ENCODE results near the gene UBE2O. TPM values are rescaled to one million over a fixed set of nuclear protein-coding genes. Genes with fewer than 3 reads are reported as not detected.
A peak's percentile ranks its signal among the peaks of the same experiment; 100 is the strongest.

Gene UBE2O
- total and polyA plus RNA-seq, 7 experiments from 2014 or later, result 8.7 to 50.8 (median 39.2) TPM

GRCh38 chr17:76402711-76403110 lies 50.2 kb downstream of the UBE2O start:
- H3K27me3 Mint-ChIP-seq, result no peaks in the 10 kb centered on the region
- no peak overlapping the region for H3K4me3 ChIP-seq (ENCODE audit: low read length)
- no peak overlapping the region for H3K4me3 Mint-ChIP-seq
- no peaks in the 10 kb centered on the region for H3K9me3 Mint-ChIP-seq
- peak overlapping the region in 4 of 9 donors; percentile 17 to 53 (median 34) for H3K27ac Mint-ChIP-seq
- peaks cover 11 to 61% (median 24%) of the 10 kb centered on the region in 5 donors for H3K36me3 Mint-ChIP-seq
- no peaks in the 10 kb centered on the region for H3K27me3 ChIP-seq (ENCODE audit: control insufficient read depth in 2 of 2, insufficient read depth in 2 of 2, low read length in 2 of 2)
- H3K4me1 ChIP-seq (ENCODE audit: control insufficient read depth in 2 of 2, insufficient read depth in 2 of 2, low read length in 2 of 2), result no peaks in the 10 kb centered on the region
- H3K27ac ChIP-seq (ENCODE audit: low read depth, low read length), result no peak overlapping the region
- peaks cover 0 to 74% (median 5%) of the 10 kb centered on the region in 3 experiments for H3K36me3 ChIP-seq (ENCODE audit: control insufficient read depth in 2 of 3, insufficient read depth in 3 of 3, low read length in 3 of 3)
- no peak for ATAC-seq
- POLR2A ChIA-PET, result no interaction called here
- H3K9me3 ChIP-seq (ENCODE audit: control insufficient read depth in 2 of 3, low read length in 3 of 3), result no peaks in the 10 kb centered on the region
- CTCF ChIA-PET, result no interaction called here
- peaks cover 0 to 7% (median 3%) of the 10 kb centered on the region in 7 donors for H3K4me1 Mint-ChIP-seq
- no peak for DNase-seq
- intact Hi-C loops (cut with micrococcal nuclease), result no loop called here

GRCh38 chr17:76399175-76400172 lies 53.5 kb downstream of the UBE2O start:
- no peak for DNase-seq

GRCh38 chr17:76398523-76399174 lies 54.3 kb downstream of the UBE2O start:
- no peaks in the 10 kb centered on the region for H3K9me3 ChIP-seq (ENCODE audit: control insufficient read depth in 2 of 3, low read length in 3 of 3)
- H3K4me3 ChIP-seq (ENCODE audit: low read length), result no peak overlapping the region
- H3K4me1 Mint-ChIP-seq, result peaks cover 0 to 5% (median 0%) of the 10 kb centered on the region in 7 donors
- no peaks in the 10 kb centered on the region for H3K27me3 ChIP-seq (ENCODE audit: control insufficient read depth in 2 of 2, insufficient read depth in 2 of 2, low read length in 2 of 2)
- peaks cover 0 to 87% (median 11%) of the 10 kb centered on the region in 3 experiments for H3K36me3 ChIP-seq (ENCODE audit: control insufficient read depth in 2 of 3, insufficient read depth in 3 of 3, low read length in 3 of 3)
- peak overlapping the region in 1 of 9 donors; percentile 38 for H3K27ac Mint-ChIP-seq
- ATAC-seq, result peak; percentile 17
- intact Hi-C loops (cut with micrococcal nuclease), result loop anchor here (1.0 kb wide), 1 partner anchor 95 kb away; no protein-coding TSS in a partner anchor
- ChIA-PET CTCF (interaction anchor here (0.6 to 3.8 kb wide), 29 partner anchors 10 to 394 kb away, joined by 3 to 73 read pairs (median 4); partner anchors contain the start of genes PRPSAP1 and QRICH2), POLR2A (interaction anchor here (0.6 to 0.9 kb wide), 3 partner anchors 15 to 732 kb away, joined by 3 to 7 read pairs (median 3); partner anchors contain the start of gene RECQL5)
- H3K9me3 Mint-ChIP-seq, result no peaks in the 10 kb centered on the region
- DNase-seq, result no peak
- H3K36me3 Mint-ChIP-seq, result peaks cover 12 to 63% (median 21%) of the 10 kb centered on the region in 5 donors
- no peaks in the 10 kb centered on the region for H3K4me1 ChIP-seq (ENCODE audit: control insufficient read depth in 2 of 2, insufficient read depth in 2 of 2, low read length in 2 of 2)
- H3K27me3 Mint-ChIP-seq, result no peaks in the 10 kb centered on the region
- H3K4me3 Mint-ChIP-seq, result no peak overlapping the region
- no peak overlapping the region for H3K27ac ChIP-seq (ENCODE audit: low read depth, low read length)

More at GRCh38 chr17:76399175-76400172, 53.5 kb downstream of the UBE2O start:
- H3K9me3 Mint-ChIP-seq, result no peaks in the 10 kb centered on the region
- H3K4me3 Mint-ChIP-seq, result no peak overlapping the region
- H3K27ac Mint-ChIP-seq, result no peak overlapping the region
- no peaks in the 10 kb centered on the region for H3K27me3 ChIP-seq (ENCODE audit: control insufficient read depth in 2 of 2, insufficient read depth in 2 of 2, low read length in 2 of 2)
- no peak for ATAC-seq
- no peak overlapping the region for H3K27ac ChIP-seq (ENCODE audit: low read depth, low read length)
- H3K4me3 ChIP-seq (ENCODE audit: low read length), result no peak overlapping the region
- H3K36me3 Mint-ChIP-seq, result peaks cover 15 to 67% (median 27%) of the 10 kb centered on the region in 5 donors
- intact Hi-C loops (cut with micrococcal nuclease), result no loop called here
- POLR2A ChIA-PET, result no interaction called here
- H3K27me3 Mint-ChIP-seq, result no peaks in the 10 kb centered on the region
- CTCF ChIA-PET, result interaction anchor here (1.0 to 3.8 kb wide), 9 partner anchors 9 to 97 kb away, joined by 3 to 73 read pairs (median 5); no protein-coding TSS in a partner anchor
- H3K9me3 ChIP-seq (ENCODE audit: control insufficient read depth in 2 of 3, low read length in 3 of 3), result no peaks in the 10 kb centered on the region
- H3K4me1 Mint-ChIP-seq, result peaks cover 0 to 7% (median 2%) of the 10 kb centered on the region in 7 donors
- peaks cover 0 to 88% (median 11%) of the 10 kb centered on the region in 3 experiments for H3K36me3 ChIP-seq (ENCODE audit: control insufficient read depth in 2 of 3, insufficient read depth in 3 of 3, low read length in 3 of 3)
- H3K4me1 ChIP-seq (ENCODE audit: control insufficient read depth in 2 of 2, insufficient read depth in 2 of 2, low read length in 2 of 2), result no peaks in the 10 kb centered on the region

GRCh38 chr17:76397687-76398522 lies 55.0 kb downstream of the UBE2O start:
- ChIA-PET CTCF (interaction anchor here (0.5 to 3.8 kb wide), 40 partner anchors 10 to 865 kb away, joined by 3 to 73 read pairs (median 4); partner anchors contain the start of genes PRPSAP1 and QRICH2), POLR2A (interaction anchor here (0.5 to 1.5 kb wide), 8 partner anchors 10 to 731 kb away, joined by 3 to 7 read pairs (median 3); partner anchors contain the start of gene RECQL5)
- ATAC-seq (peak; percentile 88), DNase-seq (peak; percentile 62 to 87 (median 76))
- no peaks in the 10 kb centered on the region for H3K9me3 Mint-ChIP-seq
- H3K9me3 ChIP-seq (ENCODE audit: control insufficient read depth in 2 of 3, low read length in 3 of 3), result no peaks in the 10 kb centered on the region
- H3K4me3 Mint-ChIP-seq, result no peak overlapping the region
- H3K27me3 Mint-ChIP-seq, result no peaks in the 10 kb centered on the region
- H3K4me3 ChIP-seq (ENCODE audit: low read length), result no peak overlapping the region
- intact Hi-C loops (cut with micrococcal nuclease), result loop anchor here (1.0 kb wide), 1 partner anchor 95 kb away; no protein-coding TSS in a partner anchor
- H3K27ac ChIP-seq (ENCODE audit: low read depth, low read length), result no peak overlapping the region
- peaks cover 12 to 58% (median 21%) of the 10 kb centered on the region in 5 donors for H3K36me3 Mint-ChIP-seq
- H3K36me3 ChIP-seq (ENCODE audit: control insufficient read depth in 2 of 3, insufficient read depth in 3 of 3, low read length in 3 of 3), result peaks cover 0 to 84% (median 11%) of the 10 kb centered on the region in 3 experiments
- H3K4me1 ChIP-seq (ENCODE audit: control insufficient read depth in 2 of 2, insufficient read depth in 2 of 2, low read length in 2 of 2), result no peaks in the 10 kb centered on the region
- no peaks in the 10 kb centered on the region for H3K27me3 ChIP-seq (ENCODE audit: control insufficient read depth in 2 of 2, insufficient read depth in 2 of 2, low read length in 2 of 2)
- H3K4me1 Mint-ChIP-seq, result peaks cover 0 to 5% (median 0%) of the 10 kb centered on the region in 7 donors
- H3K27ac Mint-ChIP-seq, result peak overlapping the region in 1 of 9 donors; percentile 38

- peaks cover 12 to 52% (median 20%) of the 10 kb centered on the region in 5 donors for H3K36me3 Mint-ChIP-seq
- intact Hi-C loops (cut with micrococcal nuclease), result no loop called here
- no peaks in the 10 kb centered on the region for H3K27me3 Mint-ChIP-seq
Observed at GRCh38 chr17:76397184-76397583, 55.8 kb downstream of the UBE2O start.

More at GRCh38 chr17:76397184-76397583, 55.8 kb downstream of the UBE2O start:
- Histone ChIP-seq H3K27me3 (ENCODE audit: control insufficient read depth in 2 of 2, insufficient read depth in 2 of 2, low read length in 2 of 2) (no peaks in the 10 kb centered on the region), H3K4me1 (ENCODE audit: control insufficient read depth in 2 of 2, insufficient read depth in 2 of 2, low read length in 2 of 2) (no peaks in the 10 kb centered on the region), H3K9me3 (ENCODE audit: control insufficient read depth in 2 of 3, low read length in 3 of 3) (no peaks in the 10 kb centered on the region), H3K4me3 (ENCODE audit: low read length) (no peak overlapping the region), H3K27ac (ENCODE audit: low read depth, low read length) (no peak overlapping the region), H3K36me3 (ENCODE audit: control insufficient read depth in 2 of 3, insufficient read depth in 3 of 3, low read length in 3 of 3) (peaks cover 0 to 79% (median 10%) of the 10 kb centered on the region in 3 experiments)
- Mint-ChIP-seq H3K4me1 (peaks cover 0 to 5% (median 0%) of the 10 kb centered on the region in 7 donors), H3K4me3 (no peak overlapping the region), H3K9me3 (no peaks in the 10 kb centered on the region), H3K27ac (no peak overlapping the region)
- ChIA-PET CTCF (interaction anchor here (0.5 to 3.8 kb wide), 19 partner anchors 10 to 339 kb away, joined by 3 to 73 read pairs (median 4); partner anchors contain the start of gene QRICH2), POLR2A (interaction anchor here (0.5 to 1.5 kb wide), 3 partner anchors 42 to 93 kb away, joined by 3 read pairs; no protein-coding TSS in a partner anchor)
- DNase-seq (no peak), ATAC-seq (no peak)

All from naive thymus-derived CD4-positive, alpha-beta T cell (primary cell).